ENCODE results near the gene PAX2.

The PAX2 gene

DNA sequence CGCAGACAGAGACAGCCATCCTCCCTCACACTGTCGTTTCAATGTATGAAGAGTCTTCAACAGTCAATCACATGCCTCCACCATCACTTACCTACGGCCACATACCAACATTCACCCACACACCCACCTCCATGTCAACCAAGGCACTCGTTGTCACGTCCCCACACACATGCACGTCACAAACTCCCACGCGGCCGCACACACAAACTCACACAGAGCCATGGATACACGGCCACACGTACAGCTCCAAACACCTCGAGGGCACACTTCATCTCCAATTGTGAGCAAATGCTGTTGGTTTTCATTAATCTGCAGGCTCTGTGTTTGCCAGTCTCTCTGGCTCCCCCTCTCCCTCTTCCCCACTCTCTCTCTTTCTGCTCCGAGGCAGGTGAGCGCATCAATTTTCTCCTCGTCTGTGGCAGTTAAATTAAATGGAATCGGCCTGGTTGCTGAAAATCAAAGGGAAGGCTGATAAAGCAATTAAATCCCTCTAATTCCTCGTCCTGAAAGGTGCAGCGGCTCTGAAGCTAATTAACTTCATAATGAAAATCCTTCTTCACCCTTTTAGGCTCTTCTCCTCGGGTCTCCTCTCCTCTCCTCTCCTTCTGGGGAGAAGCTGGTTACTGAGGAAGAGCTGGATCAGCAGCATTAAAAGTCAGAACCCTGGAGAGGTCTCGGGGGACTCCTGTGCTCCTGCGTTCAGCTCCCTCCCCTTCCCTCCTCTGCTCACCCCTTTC, 113.5 kb downstream of the PAX2 start:
- DNase-seq = no peak
- no peak for ATAC-seq

- no peak for ATAC-seq
Observed at GRCh38 chr10:100859484-100859763, 114.0 kb downstream of the PAX2 start.

GRCh38 chr10:100863433-100863832, 118.1 kb downstream of the PAX2 start:
- ATAC-seq (no peak), DNase-seq (no peak)

More at GRCh38 chr10:100859484-100859763, 114.0 kb downstream of the PAX2 start:
- DNase-seq = no peak

DNA sequence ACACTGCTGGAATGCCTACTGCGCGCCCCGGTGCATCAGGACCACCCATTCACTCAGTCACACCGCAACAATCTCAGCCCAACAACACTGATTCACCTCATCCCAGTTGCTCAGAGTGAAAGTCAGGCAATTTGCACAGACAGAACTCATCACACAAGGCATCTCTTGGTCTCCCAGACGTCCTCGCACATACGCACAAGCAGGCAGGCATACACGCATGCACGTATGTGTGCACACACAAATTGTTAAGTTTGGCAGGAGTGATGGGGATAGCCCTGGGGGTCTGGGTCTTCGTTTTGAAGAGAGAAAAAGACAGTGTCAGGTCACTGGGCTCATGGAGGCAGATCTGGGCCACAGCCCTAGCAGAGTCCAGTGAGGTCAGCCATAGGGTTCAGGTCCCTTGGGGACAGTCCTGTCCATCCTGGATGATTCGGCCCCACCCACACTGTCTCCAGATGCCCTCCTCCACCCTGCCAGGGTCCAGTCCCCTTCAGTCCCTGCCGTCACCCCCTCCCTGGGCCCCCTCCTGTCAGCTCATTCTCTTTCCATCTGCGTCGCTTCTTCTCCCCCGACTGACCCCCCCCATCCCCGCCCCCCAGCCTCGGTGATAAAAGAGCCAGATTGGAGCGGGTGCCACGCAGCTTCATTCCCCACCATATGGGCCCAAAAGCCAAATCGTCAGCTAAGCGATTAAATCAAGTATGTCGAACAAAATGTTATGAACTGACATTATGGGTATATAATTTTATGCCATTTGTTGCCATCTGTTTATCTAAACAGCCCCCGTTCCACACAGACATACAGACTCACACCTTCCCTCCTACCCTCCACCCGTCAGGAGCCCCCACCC, 118.9 kb downstream of the PAX2 start:
- ATAC-seq (no peak), DNase-seq (no peak)

DNA sequence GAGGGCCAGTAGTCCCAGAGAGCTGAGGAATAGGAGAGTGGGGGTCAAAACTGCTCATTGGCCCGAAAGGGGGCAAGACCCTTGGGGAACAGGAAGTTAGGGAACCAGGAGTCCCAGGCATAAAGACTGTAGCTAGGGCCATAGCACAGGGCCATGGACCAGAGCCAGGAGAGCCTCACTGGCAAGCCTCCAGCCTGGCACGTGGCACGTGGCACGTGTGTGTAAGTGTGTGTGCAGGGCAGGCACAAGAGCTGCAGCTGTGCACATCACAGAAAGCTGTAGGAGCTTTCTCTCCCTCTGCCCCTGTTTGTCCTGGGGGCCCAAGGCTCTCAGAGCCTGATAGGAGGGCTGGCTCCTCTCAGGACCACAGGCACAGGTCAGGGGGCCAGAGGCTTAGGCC, 119.6 kb downstream of the PAX2 start:
- DNase-seq (no peak), ATAC-seq (no peak)

DNA sequence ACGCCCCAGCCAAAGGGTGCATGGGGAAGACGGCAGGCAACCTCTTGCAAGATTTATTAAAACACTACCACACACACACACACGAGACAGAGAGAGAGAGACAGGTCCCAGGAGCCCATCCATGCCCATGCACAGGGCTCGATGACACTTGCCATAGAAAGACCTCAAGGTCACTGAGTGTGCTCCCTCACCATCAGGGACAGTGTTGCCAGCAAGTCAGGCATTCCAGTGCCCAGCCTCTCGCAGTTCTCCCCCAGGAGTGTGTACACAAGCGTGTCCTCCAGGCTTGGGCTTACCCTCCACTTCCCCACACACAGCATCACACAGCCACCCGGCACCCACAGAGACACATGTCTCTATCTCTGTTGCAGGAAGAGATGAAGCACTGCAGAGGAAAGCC, 120.6 kb downstream of the PAX2 start:
- DNase-seq (no peak), ATAC-seq (no peak)

GRCh38 chr10:100866575-100867098, 121.3 kb downstream of the PAX2 start:
- ATAC-seq (no peak), DNase-seq (no peak)

DNA sequence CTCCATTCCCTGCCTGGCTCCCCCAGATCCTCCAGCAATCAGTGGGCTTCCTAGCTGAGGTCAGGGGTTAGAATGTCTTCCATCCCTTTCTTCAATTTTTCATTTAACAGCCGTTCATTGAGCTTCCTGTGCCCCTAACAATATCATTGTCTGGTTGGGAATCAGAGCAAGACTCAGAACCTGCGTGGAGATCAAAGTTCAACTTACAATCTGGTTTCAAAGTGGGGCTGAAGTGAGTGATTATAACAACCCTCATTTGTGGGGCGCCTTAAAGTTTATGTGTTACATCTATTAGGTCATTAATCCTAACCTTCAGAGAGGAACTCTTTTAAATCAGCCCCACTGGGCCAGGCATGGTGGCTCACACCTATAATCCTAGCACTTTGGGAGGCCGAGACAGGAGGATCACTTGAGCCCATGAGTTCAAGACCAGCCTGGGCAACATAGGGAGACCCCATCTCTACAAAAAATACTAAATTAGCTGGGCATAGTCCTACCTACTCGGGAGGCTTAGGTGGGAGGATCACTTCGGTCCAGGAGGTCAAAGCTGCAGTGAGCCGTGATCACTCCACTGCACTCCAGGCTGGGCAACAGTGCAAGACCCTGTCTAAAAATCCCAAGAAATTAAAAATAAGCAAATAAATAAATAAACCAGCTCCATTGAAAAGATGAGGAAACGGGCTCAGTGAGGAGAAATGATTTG, 122.0 kb downstream of the PAX2 start:
- DNase-seq = no peak
- no peak for ATAC-seq

GRCh38 chr10:100868382-100868781, 123.0 kb downstream of the PAX2 start:
- no peak for ATAC-seq

GRCh38 chr10:100869399-100869798, 124.0 kb downstream of the PAX2 start:
- ATAC-seq (no peak), DNase-seq (no peak)

More at GRCh38 chr10:100868382-100868781, 123.0 kb downstream of the PAX2 start:
- DNase-seq = no peak

GRCh38 chr10:100872034-100872791, 126.8 kb downstream of the PAX2 start:
- peak; percentile 84 for DNase-seq
- peak; percentile 71 for ATAC-seq

GRCh38 chr10:100873146-100873826, 127.9 kb downstream of the PAX2 start:
- ATAC-seq = no peak
- DNase-seq = no peak

- no peak for ATAC-seq
Observed at GRCh38 chr10:100873827-100874326, 128.5 kb downstream of the PAX2 start.

GRCh38 chr10:100874702-100875483, 129.5 kb downstream of the PAX2 start:
- no peak for ATAC-seq
- no peak for DNase-seq

More at GRCh38 chr10:100873827-100874326, 128.5 kb downstream of the PAX2 start:
- DNase-seq = no peak

DNA sequence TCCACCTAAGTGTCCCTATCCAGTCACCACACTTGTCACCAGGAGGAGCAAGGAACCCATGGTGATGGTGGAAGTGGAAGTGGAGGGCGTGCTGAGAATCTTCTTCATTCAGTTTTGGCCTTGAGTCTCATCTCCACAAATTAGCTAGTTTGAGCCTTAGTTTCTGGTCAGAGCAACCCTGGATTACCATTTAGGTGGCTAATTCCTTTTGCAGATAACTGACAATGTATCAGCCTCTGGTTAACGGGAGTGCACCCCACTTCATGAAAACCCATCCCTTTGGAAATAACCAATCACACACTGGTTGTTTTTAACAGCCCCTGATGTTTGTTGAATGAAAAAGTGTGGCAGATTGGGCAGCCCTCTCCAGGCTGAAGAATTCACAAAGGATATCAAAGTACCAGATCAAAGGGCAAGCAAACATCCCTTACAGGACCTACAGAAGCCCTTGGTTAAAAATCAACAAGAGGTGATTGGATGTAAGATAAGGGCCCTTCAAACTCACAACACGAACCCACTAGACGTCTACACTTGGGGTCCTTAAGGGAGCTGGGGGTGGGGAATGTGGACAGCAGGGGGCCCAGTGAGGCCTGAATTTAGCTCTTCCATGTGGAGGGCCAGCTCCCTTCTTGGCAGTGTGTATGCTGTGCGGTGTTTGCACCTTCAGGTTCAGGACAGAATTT, 130.2 kb downstream of the PAX2 start:
- ATAC-seq (no peak), DNase-seq (no peak)

DNA sequence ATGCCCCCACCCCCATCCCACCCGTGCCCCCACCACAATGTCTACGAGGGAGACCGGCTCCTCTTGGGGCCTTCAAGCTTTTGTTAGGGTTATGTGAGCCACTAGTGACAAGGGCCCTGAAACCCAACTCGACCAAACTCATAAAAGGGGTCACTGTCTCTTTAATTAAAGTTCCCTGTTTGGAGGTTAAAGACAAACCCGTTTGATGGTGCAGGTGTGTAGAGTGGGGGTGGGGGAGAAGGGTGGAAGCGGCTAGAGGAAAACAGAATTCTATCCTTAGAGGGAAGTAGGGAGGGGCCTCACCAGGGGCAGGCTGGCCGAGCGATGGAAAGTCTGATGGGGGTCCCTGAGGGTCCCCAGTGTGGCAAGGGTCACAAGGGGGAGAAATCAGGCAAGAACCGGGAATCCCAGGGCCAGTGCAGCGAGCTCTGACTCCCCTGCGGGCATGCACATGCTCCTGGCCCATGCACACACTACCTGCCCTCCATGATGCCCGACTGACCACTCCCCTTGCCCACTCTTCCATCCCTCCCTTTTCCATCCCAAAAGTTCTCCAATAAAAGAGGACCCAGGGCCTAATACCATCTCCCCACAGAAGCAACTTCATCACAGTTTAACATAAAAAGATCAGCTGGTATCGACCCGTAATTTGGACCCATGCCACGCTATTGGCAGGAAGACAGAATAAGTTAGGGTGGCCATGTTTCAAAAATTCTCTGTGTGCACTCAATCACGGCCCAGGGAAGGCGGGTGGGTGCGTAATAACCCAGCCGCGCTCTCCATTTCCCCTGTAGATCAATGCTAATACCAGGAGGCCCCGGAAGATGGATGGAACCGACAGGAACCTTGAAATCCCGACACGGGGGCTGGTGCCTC, 131.4 kb downstream of the PAX2 start:
- ATAC-seq (no peak), DNase-seq (no peak)

DNA sequence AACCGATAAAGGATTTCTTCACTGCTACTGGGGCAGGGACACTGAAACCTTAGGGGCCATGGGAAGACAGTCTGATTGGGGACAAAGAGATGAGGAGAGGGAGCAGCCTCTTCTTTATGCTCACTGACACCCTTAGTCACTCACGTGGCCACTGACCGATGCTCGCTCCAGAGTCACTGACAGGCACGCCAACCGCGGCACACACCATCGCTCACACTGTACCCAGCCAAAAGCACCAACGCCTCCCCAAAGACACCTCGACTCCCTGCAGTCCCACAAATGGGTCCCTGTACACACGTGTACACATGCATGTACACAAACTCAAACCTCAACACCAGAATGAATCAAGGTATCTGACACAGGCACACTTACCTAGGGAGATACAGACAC, 132.1 kb downstream of the PAX2 start:
- ATAC-seq = no peak
- DNase-seq = no peak

DNA sequence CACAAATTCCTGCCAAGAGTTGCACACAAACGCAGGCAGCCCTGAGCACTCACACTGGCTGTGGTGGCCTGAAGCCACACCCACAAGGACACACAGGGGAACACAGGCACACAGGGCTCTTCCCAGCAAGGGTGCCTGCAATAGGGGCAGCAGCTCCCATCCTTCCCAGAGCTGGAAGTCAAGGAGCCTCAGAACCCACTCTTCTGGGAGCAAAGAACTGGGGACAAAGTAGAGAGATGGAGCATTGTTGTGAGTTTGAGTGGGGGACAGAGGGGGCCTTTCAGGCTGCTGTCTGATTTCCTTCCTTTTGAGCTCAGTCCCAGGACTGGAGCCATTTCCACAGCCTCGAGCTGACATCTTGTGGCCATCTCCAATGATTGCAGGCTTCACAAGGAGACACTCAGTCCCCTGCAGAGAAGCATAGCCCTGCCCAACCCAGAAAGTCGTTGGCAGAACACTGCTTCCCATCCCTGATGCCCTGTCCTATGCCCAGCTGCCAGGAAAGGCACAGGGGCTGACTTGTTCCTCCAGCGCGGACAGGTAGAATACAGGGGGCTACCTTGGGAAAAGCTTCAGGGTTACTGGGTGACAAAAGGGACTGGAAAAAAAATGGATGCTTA, 133.0 kb downstream of the PAX2 start:
- ATAC-seq (no peak), DNase-seq (peak; percentile 26)
